Left renal cortex interstitium (tissue), 4 donors: ENCODE measurements around the gene TOR1A. TPM values are rescaled to one million over a fixed set of nuclear protein-coding genes. Genes with fewer than 3 reads are reported as not detected.

Source experiments
- DNase-seq, 4 donors: peaks; one replicate each; pipeline ENCODE4 v3.0.0-alpha.2; 2013; ENCODE audit warnings: low read depth in 4 of 4, low spot score in 2 of 4, missing footprints in 1 of 4
- polyA plus RNA-seq, 4 donors: library from polyadenylated mRNA; unstranded; fragments of 120-200 nt; gene quantifications; one replicate each; pipeline ENCODE4 v1.2.1, GENCODE V29; 2013; ENCODE audit not compliant: insufficient read length in 4 of 4

Gene TOR1A, protein sequence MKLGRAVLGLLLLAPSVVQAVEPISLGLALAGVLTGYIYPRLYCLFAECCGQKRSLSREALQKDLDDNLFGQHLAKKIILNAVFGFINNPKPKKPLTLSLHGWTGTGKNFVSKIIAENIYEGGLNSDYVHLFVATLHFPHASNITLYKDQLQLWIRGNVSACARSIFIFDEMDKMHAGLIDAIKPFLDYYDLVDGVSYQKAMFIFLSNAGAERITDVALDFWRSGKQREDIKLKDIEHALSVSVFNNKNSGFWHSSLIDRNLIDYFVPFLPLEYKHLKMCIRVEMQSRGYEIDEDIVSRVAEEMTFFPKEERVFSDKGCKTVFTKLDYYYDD
- 10 to 100 TPM; 42.7 to 47.2 (median 44.0) TPM for polyA plus RNA-seq

DNA sequence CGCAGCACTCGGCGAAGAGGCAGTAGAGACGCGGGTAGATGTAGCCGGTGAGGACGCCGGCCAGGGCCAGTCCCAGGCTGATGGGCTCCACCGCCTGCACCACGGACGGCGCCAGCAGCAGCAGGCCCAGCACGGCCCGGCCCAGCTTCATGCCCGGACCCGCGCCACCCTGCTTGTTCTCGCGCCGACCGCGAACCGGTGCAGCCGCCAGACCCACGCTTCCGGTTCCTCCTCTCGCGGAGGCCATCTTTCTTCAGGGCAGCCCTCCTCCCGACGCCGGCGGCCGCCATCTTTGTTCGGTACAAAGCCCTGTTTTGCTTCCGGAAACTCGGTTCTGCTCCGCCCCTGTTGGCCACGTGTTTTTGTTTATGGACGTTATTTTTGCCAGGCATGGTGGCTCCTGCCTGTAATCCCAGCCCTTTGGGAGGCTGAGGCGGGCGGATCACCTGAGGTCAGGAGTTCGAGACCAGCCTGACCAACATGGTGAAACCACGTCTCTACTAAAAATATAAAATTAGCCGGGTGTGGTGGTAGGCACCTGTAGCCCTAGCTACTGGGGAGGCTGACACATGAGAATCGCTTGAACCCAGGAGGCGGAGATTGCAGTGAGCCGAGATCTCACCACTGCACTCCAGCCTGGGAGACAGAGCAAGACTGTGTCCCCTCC lies at the start of gene TOR1A:
TSS of gene TOR1A (minus strand) at position 202 of the 667 bp plus-strand sequence. CDS start at position 151, 51 bp downstream.
- peak; percentile 79 to 89 (median 83) for DNase-seq

DNA sequence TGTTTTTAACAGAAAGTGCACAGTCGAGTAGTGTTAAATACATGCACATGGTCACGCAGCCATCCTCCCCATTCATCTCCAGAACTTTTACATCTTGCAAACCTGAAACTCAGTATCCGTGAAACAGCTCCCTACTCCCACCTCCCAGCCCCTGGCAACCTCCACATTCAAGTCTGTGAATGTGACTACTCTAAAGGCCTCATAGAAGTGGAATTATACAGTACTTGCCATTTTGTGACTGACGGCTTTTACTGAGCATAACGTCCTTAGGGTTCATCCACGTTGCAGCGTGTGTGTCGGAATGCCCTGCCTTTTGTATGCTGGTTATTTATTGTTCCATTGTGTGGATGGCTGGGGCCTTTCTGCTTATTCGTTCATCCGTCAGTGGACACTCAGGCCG lies 47.1 kb upstream of the TOR1A start:
- no peak for DNase-seq

DNA sequence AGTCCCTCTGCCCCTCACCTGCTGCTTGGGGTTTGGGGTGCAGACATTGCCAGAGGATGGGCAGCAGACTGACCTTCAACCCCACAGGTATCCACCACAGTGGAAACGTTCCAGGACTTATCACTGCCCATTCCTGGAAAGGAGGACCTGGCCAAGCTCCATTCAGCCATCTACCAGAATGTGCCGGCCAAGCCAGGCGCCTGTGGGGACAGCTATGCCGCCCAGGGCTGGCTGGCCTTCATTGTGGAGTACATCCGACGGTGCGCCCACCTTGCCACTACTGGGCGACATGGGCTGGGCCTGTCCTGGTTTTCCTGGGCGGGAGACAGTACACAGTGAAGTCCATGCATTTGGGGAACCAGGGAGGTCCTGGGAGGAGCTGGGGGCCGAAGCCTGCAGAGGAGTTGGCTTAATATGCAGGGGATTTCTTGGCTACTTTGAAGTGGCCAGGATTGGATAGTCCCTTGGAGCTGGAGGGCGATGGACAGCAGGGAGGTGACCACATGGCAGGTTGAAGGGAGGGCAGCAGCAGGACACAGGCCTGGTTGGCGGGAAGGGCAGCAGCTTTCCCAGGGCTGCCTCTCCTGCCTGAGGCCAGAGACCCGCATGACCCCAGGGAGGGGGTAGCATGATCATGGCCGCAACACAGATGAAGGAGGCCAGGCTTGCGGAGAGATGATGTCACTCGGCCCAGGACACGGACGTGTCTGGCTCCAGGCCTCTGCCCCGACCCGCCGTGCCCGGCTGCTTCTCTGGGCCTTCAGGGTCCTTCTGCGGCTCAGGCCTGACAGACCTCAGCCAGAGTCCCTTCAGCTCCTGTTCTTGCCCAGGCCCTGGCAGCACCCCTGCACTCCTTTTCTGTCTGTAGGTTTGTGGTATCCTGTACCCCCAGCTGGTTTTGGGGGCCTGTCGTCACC lies 45.9 kb upstream of the TOR1A start:
- no peak for DNase-seq

DNA sequence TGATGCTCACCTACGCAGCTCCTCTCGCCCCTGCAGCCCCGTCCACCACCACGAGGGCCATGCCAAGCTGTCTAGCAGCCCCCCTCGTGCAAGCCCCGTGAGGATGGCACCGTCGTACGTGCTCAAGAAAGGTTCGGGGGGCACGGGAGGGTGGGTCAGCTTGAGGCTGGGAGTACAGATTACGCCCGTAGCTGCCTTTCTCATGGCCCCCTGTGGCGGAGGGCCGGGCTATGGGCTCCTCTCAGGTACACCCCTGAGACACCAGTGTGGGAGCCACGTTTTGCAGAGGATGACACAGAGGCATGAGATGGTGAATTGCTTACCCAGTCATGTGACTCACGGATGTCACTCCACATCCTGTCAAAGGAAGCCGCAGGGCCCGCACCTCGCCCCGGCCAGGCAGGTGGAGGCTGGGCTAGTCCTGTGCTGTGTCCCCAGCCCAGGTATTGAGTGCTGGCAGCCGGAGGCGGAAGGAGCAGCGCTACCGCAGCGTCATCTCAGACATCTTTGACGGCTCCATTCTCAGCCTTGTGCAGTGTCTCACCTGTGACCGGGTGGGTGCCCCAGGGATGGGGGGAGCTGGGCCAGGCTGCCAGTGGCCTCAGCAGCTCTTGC lies 45.0 kb upstream of the TOR1A start:
- DNase-seq, result no peak

DNA sequence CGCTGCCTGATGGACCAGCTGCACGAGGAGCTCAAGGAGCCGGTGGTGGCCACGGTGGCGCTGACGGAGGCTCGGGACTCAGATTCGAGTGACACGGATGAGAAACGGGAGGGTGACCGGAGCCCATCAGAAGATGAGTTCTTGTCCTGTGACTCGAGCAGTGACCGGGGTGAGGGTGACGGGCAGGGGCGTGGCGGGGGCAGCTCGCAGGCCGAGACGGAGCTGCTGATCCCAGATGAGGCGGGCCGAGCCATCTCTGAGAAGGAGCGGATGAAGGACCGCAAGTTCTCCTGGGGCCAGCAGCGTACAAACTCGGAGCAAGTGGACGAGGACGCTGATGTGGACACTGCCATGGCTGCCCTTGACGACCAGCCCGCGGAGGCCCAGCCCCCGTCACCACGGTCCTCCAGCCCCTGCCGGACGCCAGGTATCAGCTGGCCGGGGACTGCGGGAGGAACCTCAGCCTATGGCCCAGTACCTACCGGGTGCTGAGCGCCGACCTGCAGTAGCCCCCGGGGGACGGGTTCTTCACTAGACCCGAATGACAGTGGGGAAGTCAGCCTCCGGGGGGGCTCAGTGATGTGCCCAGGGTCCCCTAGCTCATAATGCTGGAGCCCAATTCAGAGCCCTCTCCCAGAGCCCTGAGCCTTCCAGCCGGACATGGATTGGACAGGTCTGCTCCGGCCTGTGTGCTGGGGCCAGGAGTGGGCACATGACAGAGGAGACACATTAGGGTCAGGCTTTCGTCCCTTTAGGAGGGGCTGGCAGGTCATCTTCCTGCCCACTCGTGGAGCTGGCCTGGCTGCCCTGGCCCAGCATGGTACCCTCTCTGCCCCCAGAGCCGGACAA lies 44.3 kb upstream of the TOR1A start:
- DNase-seq, result no peak

DNA sequence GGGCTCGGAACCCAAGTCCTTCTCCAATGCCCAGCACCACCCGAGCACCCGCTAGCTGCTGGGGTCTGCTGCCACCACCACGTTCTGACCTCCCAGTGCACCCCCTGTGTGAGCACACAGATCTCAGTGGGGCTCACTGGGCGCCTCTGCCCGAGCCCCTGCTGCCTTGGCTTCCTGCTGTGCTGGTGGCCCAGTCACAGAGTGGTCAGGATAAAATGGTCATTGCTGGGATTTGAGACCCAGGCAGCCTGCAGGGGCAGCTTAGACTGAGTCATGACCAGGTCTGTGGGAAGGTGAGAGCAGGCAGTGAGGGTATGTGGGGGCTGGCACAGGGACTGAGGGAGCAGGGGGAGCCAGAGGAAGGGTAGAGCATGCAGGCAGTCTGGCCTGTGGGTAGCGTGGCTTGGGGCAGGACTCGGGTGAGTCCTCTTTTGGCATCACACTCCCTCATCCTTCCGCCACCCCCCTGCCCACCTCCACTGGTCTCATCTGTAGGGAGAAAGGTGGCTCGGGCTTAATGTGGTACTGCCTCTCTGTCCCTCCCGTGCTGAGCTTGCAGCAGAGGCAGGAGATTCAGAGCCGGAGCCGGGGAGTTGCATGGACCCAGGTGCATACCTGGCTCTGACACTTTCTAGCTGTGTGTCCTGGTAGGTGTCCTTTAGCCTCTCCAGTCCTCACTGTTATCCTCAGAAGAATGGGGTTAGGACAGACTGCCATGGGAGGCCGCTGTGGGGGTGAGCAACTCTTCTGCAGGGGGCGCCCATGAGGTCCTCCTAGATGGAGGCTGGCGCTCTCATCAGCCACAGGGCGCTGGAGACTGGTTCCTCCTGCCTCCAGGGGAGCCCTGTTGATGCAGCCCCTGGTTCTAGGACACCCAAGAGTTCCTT lies 43.4 kb upstream of the TOR1A start:
- DNase-seq, result no peak

DNA sequence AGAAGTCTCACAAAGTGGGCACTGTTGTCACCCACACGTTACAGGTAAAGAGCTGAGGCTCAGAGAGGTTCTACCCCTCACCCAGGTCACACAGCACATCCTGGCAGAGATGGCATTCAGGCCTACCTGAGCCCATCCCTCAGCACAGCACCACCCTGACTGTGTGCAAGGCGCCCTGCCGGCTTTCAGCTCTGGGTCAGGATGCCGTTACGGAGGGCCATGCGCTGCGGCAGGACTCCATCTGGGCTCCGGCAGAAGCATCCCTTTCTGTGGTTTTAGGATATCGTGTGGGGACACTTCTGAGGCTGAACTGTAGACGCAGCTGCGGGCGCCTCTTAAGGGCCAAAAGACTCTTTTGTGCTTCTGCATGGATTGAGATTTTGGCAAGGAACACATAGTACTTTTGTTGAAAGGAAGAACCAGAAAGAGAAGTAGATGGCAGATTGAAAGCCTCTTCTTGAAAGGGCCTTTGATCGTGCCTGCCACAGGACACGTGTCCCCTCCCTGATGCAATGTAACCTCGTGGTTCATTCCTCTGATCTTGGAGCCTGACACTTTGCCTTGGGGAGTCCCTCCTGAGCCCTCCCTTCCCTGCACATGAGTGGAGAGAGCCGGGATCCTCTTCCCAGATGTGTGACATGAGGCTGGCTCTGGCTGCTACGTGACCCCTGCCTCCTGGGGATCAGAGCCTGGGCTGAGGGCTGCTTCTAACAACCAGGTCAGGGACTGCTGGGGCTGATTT lies 42.6 kb upstream of the TOR1A start:
- DNase-seq, result no peak

DNA sequence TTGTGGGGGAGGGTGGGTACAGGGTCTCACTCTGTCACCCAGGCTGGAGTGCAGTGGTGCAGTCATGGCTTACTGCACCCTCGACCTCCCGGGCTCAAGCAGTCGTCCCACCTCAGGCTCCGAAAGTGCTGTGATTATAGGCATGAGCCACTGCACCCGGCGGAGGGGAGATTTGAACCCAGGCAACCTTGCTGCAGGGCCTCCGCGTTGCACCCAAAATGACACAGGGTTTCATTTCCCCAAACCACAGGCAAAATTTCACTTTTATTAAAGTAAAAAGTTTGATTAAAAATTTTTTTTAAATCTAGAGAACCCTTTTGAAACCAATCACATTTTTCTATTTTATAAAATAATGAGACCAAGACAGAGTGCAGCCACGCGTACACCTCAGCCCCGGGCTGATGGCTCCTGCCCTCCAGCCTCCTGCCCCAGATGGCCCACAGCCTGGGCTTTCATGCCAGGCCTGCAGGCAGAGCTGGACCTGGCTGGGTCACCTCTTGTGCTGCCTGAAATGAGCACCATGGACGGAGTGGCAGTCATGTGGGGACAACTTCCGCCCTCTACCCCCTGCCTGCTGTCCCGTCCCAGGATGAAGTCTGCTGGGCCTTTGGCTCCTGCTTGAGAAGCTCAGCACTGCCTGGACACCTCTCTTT lies 41.9 kb upstream of the TOR1A start:
- DNase-seq, result no peak

DNA sequence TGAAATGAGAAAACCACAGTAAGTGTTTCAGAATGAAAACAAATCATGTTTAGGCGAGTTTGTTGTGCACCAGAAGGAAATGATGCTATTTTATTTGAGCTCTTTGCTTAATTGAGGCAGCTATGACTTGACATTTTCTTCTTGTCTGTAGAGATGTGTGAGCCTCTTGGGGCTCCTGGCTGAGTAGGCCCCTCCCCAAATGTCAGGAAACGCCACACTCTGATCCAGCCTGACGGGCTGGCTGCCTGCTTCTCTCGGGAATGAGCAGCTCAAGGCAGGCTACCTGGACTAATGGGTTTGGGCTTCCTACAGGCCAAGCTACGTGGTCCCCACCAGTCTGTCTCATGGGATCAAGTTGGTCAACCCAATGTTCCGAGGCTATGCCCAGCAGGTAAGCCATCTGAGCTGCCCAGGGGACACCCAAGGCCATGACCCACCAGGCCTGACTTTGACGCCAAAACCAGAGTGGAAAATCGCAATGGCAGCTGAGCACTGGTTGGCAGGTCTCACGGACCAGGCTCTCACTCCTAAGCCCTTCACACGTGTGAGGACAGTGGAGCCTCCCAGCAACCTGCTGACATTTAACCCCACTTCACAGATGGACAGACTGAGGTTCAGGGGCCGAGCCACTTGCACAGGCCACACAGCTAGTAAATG lies 41.2 kb upstream of the TOR1A start:
- no peak for DNase-seq

DNA sequence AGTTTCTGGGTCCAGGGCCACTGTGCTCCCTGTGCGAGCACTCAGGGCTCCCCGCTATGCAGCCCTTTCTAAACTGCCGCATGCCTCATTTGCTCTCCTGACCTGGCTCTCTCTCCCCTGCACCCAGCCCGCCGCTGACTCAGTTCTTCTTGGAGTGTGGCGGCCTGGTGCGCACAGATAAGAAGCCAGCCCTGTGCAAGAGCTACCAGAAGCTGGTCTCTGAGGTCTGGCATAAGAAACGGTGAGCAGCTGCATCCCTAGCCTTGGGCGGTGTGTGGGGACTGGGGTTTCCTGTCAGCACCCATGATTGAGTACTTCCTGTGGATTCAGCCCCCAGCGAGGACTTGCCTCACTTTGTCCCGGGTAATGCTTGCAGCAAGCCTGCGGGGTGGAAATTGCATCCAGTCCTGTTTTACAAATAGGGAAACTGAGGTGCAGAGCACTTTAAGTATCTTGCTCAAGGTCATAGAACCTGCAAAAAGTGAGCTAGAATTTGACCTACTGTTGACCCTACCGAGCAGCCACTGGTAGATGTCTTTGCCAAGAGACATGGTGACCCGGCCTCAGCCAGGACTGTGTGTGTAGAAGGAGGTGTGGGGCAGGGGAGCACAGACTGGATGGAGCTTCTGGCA lies 39.2 kb upstream of the TOR1A start:
- no peak for DNase-seq

DNA sequence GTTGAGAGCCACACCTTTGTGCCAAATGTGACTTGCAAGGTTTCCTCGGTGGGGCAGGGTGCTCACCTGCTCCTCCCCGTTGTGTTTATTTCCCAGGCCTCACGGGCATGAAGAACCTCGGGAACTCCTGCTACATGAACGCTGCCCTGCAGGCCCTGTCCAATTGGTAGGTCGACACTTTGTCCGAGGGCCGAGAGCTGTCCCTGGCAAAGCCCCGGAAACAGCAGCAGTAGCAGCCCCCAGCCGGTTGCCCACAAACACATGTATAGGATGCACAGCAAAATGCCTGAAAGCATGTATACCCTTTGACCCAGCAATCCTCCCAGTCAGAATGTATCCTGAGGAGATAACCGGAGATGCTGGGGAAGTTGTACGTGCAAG lies 37.5 kb upstream of the TOR1A start:
- no peak for DNase-seq

DNA sequence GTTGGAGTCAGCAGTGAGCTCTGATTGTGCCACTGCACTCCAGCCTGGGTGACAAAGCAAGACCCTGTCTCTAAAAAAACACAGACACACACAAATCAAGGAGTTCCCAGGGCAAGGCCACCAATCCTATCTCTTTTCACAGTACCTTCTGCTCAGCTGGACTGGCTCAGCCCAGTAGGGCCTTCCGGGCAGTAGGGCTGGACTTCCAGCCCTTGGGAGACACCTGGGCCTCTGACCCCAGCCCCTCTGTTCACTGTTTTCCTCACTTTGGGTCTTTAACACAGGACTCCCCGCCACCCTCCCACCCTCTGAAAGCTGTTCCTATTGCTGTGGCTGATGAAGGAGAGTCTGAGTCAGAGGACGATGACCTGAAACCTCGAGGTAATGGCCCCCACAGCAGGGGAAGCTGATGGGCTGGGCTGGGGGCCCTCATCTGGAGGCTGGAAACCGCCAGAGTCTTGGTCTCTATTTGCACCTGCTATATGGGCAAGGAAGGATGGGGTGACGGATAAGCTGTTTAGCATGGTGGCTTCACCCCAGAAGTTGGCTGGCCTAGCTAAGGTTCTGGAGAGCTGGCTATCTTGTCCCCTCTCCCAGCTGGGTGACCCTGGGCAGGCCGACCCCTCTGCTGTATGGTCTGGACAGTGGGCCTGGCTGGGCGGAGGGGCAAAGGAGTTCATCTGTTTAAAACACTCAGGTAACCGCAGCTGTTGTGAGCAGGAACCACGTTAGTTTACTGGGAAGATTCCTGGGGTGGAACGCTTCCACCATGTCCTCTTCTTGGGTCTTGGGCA lies 36.9 kb upstream of the TOR1A start:
- no peak for DNase-seq

DNA sequence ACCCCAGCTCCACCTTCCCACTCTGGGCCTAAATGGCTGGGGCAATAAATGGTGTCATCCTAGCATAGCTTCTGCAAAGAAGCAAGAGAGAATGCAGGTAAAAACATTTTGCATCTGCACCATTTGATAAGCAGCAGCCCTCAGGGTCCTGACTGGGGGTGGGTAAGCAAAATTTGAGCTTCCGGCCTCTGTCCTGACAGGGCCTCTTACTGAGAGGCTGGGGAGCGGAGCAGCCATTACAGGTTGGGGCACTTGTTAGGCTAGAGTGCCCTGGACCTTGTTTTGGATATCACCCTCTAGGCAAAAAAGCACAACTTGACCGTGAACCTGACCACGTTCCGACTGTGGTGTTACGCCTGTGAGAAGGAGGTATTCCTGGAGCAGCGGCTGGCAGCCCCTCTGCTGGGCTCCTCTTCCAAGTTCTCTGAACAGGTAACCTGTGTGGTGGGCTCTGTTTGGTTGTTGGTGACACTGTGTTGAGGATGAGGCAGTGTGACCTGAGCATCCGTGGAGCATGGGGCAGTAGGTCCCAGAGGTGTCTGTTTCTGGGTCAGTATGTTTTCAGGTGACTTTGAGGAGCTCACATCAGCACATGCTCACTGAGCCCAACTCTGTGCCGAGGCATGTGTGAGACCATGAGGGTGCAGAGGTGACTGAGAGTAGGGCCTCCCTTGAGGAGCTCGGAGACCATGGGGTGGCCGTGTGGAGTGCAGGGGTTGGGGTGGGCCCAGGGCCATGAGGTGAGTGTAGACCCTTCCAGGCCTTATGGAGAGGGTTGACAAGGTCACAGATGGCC lies 34.4 kb upstream of the TOR1A start:
- no peak for DNase-seq

DNA sequence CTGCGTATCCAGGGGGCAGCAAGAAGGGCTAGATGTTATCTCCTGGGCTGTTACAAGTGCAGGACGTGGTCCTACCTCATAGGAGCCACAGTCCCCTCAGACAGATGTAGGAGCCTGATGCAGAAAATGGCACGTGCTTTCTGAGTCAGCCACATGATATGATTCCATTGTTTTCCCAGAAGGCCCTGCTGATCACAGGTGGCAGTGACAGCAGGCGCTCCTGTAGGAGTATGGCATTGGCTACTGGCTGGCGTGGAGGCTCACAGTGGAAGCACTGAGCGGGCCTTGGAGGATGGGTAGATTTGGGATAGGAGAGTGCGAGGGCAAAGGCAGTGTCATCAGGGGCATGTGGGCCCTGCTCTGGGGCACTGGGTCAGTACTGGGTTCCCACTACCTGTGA lies 33.3 kb upstream of the TOR1A start:
- no peak for DNase-seq

DNA sequence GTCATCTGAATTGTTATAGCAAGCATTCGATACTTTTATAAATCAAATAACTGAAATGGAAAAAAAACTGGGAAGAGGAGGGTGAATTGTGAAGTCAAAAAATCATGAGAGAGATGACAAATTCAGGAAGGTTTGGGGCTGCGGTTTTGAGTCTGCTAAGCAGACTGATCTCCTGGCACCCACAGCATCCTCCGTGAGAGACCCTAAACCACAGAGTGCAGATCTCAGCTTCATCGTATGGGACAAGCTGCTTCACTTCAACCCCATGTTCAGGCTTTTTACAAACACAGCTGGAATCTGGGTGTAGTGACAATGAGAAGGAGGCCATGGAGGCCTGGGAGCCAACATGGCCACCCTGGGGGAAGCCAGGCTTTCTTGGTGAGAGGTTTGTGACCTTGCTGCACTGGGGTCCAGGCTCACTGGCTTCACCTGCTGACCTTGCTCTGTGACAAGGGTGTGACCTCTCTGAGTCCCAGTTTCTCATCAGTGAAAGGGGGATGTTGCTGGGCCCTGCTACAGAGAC lies 30.7 kb upstream of the TOR1A start:
- no peak for DNase-seq
